Astrocyte of the spinal cord (primary cell): ENCODE data around the gene HECW1.

Source experiments
- DNase-seq: peaks from one replicate; pipeline ENCODE4 v3.0.0; 2011; ENCODE audit warnings: low read depth, low spot score
- H3K4me3 ChIP-seq: 2 replicates; pipeline ENCODE4 v1.5.1; 2011; ENCODE audit warnings: low read depth, mild to moderate bottlenecking, low read length, moderate library complexity
- in situ Hi-C: cut with HindIII; loops from 2 replicates; pipeline ENCODE4 v1.10.0; 2017; ENCODE audit warnings: low sequenced_read_pairs
- TF ChIP-seq, protein P1 (sequence below): IDR thresholded peaks from 2 replicates; pipeline ENCODE4 v1.5.1; 2012; ENCODE audit warnings: low read depth, mild to moderate bottlenecking, low read length, inconsistent platforms

The HECW1 gene

GRCh38 chr7:43528576-43529354, 416.3 kb downstream of the HECW1 start:
- DNase-seq, result no peak
- in situ Hi-C loops, result no loop called here
- TF ChIP-seq, protein P1, sequence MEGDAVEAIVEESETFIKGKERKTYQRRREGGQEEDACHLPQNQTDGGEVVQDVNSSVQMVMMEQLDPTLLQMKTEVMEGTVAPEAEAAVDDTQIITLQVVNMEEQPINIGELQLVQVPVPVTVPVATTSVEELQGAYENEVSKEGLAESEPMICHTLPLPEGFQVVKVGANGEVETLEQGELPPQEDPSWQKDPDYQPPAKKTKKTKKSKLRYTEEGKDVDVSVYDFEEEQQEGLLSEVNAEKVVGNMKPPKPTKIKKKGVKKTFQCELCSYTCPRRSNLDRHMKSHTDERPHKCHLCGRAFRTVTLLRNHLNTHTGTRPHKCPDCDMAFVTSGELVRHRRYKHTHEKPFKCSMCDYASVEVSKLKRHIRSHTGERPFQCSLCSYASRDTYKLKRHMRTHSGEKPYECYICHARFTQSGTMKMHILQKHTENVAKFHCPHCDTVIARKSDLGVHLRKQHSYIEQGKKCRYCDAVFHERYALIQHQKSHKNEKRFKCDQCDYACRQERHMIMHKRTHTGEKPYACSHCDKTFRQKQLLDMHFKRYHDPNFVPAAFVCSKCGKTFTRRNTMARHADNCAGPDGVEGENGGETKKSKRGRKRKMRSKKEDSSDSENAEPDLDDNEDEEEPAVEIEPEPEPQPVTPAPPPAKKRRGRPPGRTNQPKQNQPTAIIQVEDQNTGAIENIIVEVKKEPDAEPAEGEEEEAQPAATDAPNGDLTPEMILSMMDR, result no peak
- no peak overlapping the region for H3K4me3 ChIP-seq

GRCh38 chr7:43530553-43531410, 418.3 kb downstream of the HECW1 start:
- no peak for DNase-seq
- TF ChIP-seq, protein P1, result no peak
- in situ Hi-C loops, result no loop called here
- no peak overlapping the region for H3K4me3 ChIP-seq

DNA sequence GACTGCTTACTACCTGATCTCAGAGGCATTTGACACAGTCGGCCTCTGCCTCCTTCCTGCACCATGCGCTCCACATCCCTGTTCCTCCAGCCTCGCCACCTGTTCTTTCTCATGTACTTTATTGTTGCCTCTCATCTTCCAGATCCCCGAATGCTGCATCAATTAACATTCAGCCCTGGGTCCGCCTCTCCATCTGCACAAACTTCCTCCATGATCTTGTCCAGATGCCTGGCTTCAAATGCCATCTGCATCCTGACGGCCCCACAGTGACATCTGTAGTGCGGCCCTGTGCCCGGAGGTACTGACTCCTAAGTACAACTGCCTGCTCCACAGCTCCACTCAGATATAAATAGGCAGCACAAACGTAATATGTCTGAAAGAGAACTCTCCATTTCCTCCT, 419.3 kb downstream of the HECW1 start:
- in situ Hi-C loops, result no loop called here
- TF ChIP-seq, protein P1, result no peak
- DNase-seq, result no peak
- no peak overlapping the region for H3K4me3 ChIP-seq

GRCh38 chr7:43533801-43534479, 421.5 kb downstream of the HECW1 start:
- in situ Hi-C loops, result no loop called here
- no peak overlapping the region for H3K4me3 ChIP-seq
- peak; percentile 63 for DNase-seq
- TF ChIP-seq, protein P1, result no peak

DNA sequence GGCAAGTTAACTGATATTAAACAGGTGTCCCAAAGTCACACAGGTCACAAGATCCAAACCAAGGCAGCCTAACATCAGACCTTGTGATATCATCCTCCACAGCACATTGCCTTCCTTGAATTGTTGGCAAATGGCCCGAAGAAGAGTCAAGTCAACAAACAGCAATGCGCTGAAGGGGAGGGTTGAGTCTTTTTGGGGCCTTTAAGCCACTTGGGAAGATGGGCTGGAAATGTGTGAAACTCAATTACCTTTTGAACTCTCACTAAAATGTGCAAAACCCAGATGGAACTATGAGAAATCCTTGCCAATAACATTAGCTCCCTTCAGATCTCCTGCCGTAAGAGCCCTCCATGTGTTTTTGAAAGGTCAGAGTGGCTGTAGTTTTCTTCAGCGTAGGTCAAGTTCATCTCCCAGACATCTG, 422.6 kb downstream of the HECW1 start:
- in situ Hi-C loops, result no loop called here
- no peak overlapping the region for H3K4me3 ChIP-seq
- DNase-seq, result peak; percentile 86
- TF ChIP-seq, protein P1, result no peak

GRCh38 chr7:43535810-43536585, 423.6 kb downstream of the HECW1 start:
- no peak overlapping the region for H3K4me3 ChIP-seq
- in situ Hi-C loops, result no loop called here
- TF ChIP-seq, protein P1, result no peak
- peak; percentile 94 for DNase-seq
